Measurements from ENCODE around the gene BATF3. TPM values are rescaled to one million over a fixed set of nuclear protein-coding genes. Genes with fewer than 3 reads are reported as not detected.

BATF3 gene, protein sequence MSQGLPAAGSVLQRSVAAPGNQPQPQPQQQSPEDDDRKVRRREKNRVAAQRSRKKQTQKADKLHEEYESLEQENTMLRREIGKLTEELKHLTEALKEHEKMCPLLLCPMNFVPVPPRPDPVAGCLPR
- 10 to 100 TPM in 2 of 6 donors, 1 to 10 TPM in 4; 2.6 to 14.1 (median 9.4) TPM for total RNA-seq

DNA sequence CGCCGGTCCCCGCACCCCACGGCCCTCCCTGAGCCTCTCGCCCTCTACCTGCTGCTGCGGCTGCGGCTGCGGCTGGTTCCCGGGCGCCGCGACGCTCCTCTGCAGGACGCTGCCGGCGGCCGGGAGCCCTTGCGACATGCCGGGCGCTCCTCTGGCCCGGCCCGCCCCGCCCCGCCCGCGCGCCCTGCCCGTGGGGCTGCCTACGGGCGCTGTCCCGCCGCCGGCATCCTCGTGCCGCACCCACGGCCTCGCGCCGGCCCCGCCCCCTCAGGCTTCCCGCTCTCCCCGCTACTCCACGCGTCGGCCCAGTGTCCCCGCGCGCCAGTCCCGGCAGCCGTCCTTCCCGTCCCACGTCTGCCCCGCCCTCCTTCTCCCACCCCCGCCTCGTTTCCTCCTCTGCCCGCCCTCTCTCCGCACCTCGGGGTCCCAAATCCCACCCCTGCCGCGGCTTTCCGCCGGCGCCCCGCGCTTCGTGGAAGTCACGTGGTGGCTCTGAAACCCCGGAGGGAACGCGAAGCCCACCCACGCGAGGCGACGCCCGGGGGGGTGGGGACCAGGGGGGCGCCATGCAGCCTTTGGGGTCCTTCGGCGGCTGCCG, at the start of gene BATF3:
BATF3 (minus strand) TSS at position 216 of the 598 bp plus-strand sequence; CDS start at position 138, 78 bp downstream.
- peak; percentile 56 to 90 for ATAC-seq (ENCODE audit: low FRiP score in 2 of 2)
- H3K36me3 ChIP-seq: no peaks in the 10 kb centered on the region
- peak within 1 kb of the TSS; percentile 82 to 86 (median 84) for H3K27ac ChIP-seq
- H3K9me3 ChIP-seq: no peaks in the 10 kb centered on the region
- TF ChIP-seq POLR2A (IDR thresholded peaks at IDR 0.05): no peak
- TF ChIP-seq, protein P1, sequence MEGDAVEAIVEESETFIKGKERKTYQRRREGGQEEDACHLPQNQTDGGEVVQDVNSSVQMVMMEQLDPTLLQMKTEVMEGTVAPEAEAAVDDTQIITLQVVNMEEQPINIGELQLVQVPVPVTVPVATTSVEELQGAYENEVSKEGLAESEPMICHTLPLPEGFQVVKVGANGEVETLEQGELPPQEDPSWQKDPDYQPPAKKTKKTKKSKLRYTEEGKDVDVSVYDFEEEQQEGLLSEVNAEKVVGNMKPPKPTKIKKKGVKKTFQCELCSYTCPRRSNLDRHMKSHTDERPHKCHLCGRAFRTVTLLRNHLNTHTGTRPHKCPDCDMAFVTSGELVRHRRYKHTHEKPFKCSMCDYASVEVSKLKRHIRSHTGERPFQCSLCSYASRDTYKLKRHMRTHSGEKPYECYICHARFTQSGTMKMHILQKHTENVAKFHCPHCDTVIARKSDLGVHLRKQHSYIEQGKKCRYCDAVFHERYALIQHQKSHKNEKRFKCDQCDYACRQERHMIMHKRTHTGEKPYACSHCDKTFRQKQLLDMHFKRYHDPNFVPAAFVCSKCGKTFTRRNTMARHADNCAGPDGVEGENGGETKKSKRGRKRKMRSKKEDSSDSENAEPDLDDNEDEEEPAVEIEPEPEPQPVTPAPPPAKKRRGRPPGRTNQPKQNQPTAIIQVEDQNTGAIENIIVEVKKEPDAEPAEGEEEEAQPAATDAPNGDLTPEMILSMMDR (IDR thresholded peaks at IDR 0.05): peak in 1 of 6 experiments; percentile 6
- peak in 1 of 2 donors; percentile 17 for TF ChIP-seq POLR2AphosphoS5 (IDR thresholded peaks at IDR 0.05)
- peak in 1 of 4 donors; percentile 8 for TF ChIP-seq EP300 (IDR thresholded peaks at IDR 0.05)
- H3K4me3 ChIP-seq: peak within 1 kb of the TSS; percentile 45 to 77 (median 66)
- no peaks in the 10 kb centered on the region for H3K27me3 ChIP-seq
- peak; percentile 51 to 95 for DNase-seq
- peaks cover 21 to 34% (median 33%) of the 10 kb centered on the region in 4 donors for H3K4me1 ChIP-seq
- WGBS, 2 donors: 0% methylated on average over 9 to 35 of the region's 79 CpGs

DNA sequence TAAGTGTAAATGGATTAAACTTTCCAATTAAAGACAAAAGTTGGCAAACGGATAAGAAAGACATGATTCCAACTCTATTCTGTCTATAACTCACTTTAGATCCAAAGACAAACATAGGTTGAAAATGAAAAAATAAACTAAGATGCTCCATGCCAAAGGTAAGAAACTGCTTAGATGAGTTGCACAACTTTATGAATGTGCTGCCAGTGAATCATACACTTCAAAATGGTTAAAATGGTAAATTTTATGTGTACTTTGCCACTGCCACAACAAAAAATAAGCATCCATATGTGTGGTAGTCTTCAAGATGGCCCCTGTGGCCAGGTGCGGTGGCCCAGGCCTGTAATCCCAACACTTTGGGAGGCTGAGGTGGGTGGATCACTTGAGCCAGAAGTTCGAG, 46.9 kb upstream of the BATF3 start:
- Histone ChIP-seq H3K4me1 (peaks cover 6 to 13% (median 11%) of the 10 kb centered on the region in 4 donors), H3K9me3 (no peaks in the 10 kb centered on the region), H3K4me3 (no peak overlapping the region), H3K27ac (no peak overlapping the region), H3K27me3 (no peaks in the 10 kb centered on the region), H3K36me3 (no peaks in the 10 kb centered on the region)
- 92 to 96% methylated on average over 2 to 3 of the region's 3 CpGs for WGBS, 2 donors
- TF ChIP-seq POLR2AphosphoS5 (IDR thresholded peaks at IDR 0.05) (no peak), POLR2A (IDR thresholded peaks at IDR 0.05) (no peak), EP300 (IDR thresholded peaks at IDR 0.05) (no peak)
- TF ChIP-seq, protein P1 (IDR thresholded peaks at IDR 0.05): no peak
- no peak for DNase-seq
- no peak for ATAC-seq (ENCODE audit: low FRiP score in 2 of 2)

DNA sequence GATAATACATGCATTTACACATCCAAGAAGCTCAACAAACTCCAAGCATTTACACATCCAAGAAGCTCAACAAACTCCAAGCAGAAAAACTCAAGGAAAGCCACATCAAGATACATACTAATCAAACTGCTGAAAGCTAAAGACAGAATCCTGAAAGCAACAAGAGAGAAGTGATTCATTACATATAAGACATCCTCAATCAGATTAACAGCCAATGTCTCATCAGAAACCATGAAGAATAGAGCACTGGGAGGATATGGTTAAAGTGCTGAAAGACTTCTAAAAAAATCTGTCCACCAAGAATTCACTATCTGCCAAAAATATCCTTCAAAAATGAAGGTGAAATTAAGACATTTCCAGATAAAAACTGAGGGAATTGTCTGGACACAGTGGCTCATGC, 45.7 kb upstream of the BATF3 start:
- TF ChIP-seq, protein P1 (IDR thresholded peaks at IDR 0.05): no peak
- TF ChIP-seq EP300 (IDR thresholded peaks at IDR 0.05) (no peak), POLR2AphosphoS5 (IDR thresholded peaks at IDR 0.05) (no peak), POLR2A (IDR thresholded peaks at IDR 0.05) (no peak)
- Histone ChIP-seq H3K4me3 (no peak overlapping the region), H3K9me3 (no peaks in the 10 kb centered on the region), H3K36me3 (no peaks in the 10 kb centered on the region), H3K27me3 (no peaks in the 10 kb centered on the region), H3K4me1 (peaks cover 5 to 9% (median 8%) of the 10 kb centered on the region in 4 donors), H3K27ac (no peak overlapping the region)
- no peak for DNase-seq
- ATAC-seq (ENCODE audit: low FRiP score in 2 of 2): no peak

DNA sequence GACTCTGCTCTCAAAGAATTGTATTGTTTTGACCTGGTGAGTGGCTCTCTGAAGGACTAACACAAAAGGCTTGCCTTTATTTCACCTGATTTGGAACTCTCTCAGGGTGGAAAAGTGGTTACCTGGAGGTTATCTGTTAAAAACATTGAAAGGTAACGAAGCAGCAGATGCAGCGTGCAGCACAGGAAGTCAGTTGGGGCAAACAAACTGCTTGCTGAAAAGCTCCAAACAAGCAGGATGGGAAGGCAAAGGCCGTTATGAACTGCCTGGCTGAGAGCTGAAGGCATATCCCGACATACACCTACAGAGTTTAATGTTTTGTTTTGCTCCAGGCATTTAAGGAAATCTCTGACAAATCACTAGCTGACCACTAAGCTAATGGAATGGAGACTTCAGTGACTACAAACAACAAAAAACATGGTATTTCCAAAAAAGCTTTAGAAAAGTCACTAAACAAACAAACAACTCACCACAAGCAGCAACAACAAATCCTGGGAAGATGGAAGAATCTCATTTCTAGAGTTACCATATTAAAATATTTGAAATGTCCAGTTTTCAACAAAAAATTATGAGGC, 44.3 kb upstream of the BATF3 start:
- no peak overlapping the region for H3K4me3 ChIP-seq
- H3K4me1 ChIP-seq: no peaks in the 10 kb centered on the region
- ATAC-seq (ENCODE audit: low FRiP score in 2 of 2): no peak
- no peak overlapping the region for H3K27ac ChIP-seq
- no peaks in the 10 kb centered on the region for H3K9me3 ChIP-seq
- no peak for DNase-seq
- H3K36me3 ChIP-seq: no peaks in the 10 kb centered on the region
- WGBS, 2 donors: 89 to 95% methylated on average over 4 of the region's 4 CpGs
- TF ChIP-seq POLR2AphosphoS5 (IDR thresholded peaks at IDR 0.05) (no peak), POLR2A (IDR thresholded peaks at IDR 0.05) (no peak), EP300 (IDR thresholded peaks at IDR 0.05) (no peak)
- TF ChIP-seq, protein P1 (IDR thresholded peaks at IDR 0.05): no peak
- no peaks in the 10 kb centered on the region for H3K27me3 ChIP-seq
